Activated CD8-positive, alpha-beta T cell treated with anti-CD3 and anti-CD28 coated beads for 36 hours (primary cell): ENCODE results near the gene MYO1D. TPM values are rescaled to one million over a fixed set of nuclear protein-coding genes. Genes with fewer than 3 reads are reported as not detected.

Experiments used
- ATAC-seq: fragments of 200-7000 bp; cut with Tn5 transposase; one replicate; pipeline ENCODE4 v1.10.0; 2021; ENCODE audit warnings: mild to moderate bottlenecking, moderate library complexity
- CTCF ChIA-PET: fragments of 350-600 bp; sonication (Branson Sonifier 250); formaldehyde crosslinking; loops from one replicate; lab custom pipeline; 2021; ENCODE audit warnings: antibody characterized with exemption; lab: Charles Lee
- POLR2A ChIA-PET: fragments of 350-600 bp; sonication (Branson Sonifier 250); formaldehyde crosslinking; loops from one replicate; lab custom pipeline; 2021; ENCODE audit warnings: antibody characterized with exemption; lab: Charles Lee
- DNase-seq: peaks from one replicate; pipeline ENCODE4 v3.0.0-alpha.2; 2020
- H3K27ac Mint-ChIP-seq: one replicate; pipeline ENCODE4 v1.8.0; 2021; ENCODE audit warnings: mild to moderate bottlenecking, mixed read lengths
- H3K27me3 Mint-ChIP-seq: one replicate; pipeline ENCODE4 v1.8.0; 2021; ENCODE audit warnings: mixed read lengths
- H3K36me3 Mint-ChIP-seq: one replicate; pipeline ENCODE4 v1.8.0; 2021; ENCODE audit warnings: low read depth, mixed read lengths
- H3K4me1 Mint-ChIP-seq: one replicate; pipeline ENCODE4 v1.8.0; 2021; ENCODE audit warnings: low read depth, mixed read lengths
- H3K4me3 Mint-ChIP-seq: one replicate; pipeline ENCODE4 v1.8.0; 2021; ENCODE audit warnings: mild to moderate bottlenecking, moderate library complexity, mixed read lengths
- H3K9me3 Mint-ChIP-seq: one replicate; pipeline ENCODE4 v1.8.0; 2021; ENCODE audit warnings: mixed read lengths
- CTCF ChIP-seq: fragments of 200-600 bp; IDR thresholded peaks from one replicate; pipeline ENCODE4 v1.8.0; 2022; ENCODE audit warnings: antibody characterized with exemption, mild to moderate bottlenecking
- intact Hi-C: fragments of 100-400 bp; cut with micrococcal nuclease; formaldehyde crosslinking; loops from one replicate; pipeline ENCODE4 v1.10.0; 2022
- total RNA-seq, 2 experiments: library from RNA; stranded (reverse); gene quantifications; one replicate each; pipeline ENCODE4 v1.2.3, GENCODE V29; 2021

The MYO1D gene
- total RNA-seq, 2 experiments from 2014 or later = 8.3 to 9.2 TPM

GRCh38 chr17:32819035-32819434 is 57.9 kb downstream of the MYO1D start:
- H3K27me3 Mint-ChIP-seq = peaks cover 15% of the 10 kb centered on the region
- no peaks in the 10 kb centered on the region for H3K36me3 Mint-ChIP-seq
- H3K4me1 Mint-ChIP-seq = peaks cover 3% of the 10 kb centered on the region
- H3K27ac Mint-ChIP-seq = no peak overlapping the region
- DNase-seq (no peak), ATAC-seq (no peak)
- H3K9me3 Mint-ChIP-seq = no peaks in the 10 kb centered on the region
- no peak for TF ChIP-seq CTCF
- CTCF ChIA-PET = no interaction called here
- no peak overlapping the region for H3K4me3 Mint-ChIP-seq
- intact Hi-C loops = no loop called here
- POLR2A ChIA-PET = no interaction called here

- Mint-ChIP-seq H3K4me1 (peaks cover 3% of the 10 kb centered on the region), H3K9me3 (no peaks in the 10 kb centered on the region), H3K27ac (no peak overlapping the region), H3K27me3 (peaks cover 3% of the 10 kb centered on the region), H3K4me3 (no peak overlapping the region), H3K36me3 (no peaks in the 10 kb centered on the region)
- ChIA-PET CTCF (interaction anchor here (0.9 kb wide), 1 partner anchor 62 kb away, joined by 3 read pairs; the partner anchor contains the start of gene MYO1D), POLR2A (no interaction called here)
- no peak for DNase-seq
- no peak for TF ChIP-seq CTCF
- intact Hi-C loops = no loop called here
- ATAC-seq = no peak
Measured at GRCh38 chr17:32815460-32815859, 61.5 kb downstream of the MYO1D start.

- Mint-ChIP-seq H3K27ac (no peak overlapping the region), H3K4me3 (no peak overlapping the region), H3K4me1 (peaks cover 6% of the 10 kb centered on the region), H3K9me3 (no peaks in the 10 kb centered on the region), H3K27me3 (no peaks in the 10 kb centered on the region), H3K36me3 (no peaks in the 10 kb centered on the region)
- intact Hi-C loops = no loop called here
- TF ChIP-seq CTCF = no peak
- no peak for ATAC-seq
- DNase-seq = no peak
- ChIA-PET CTCF (no interaction called here), POLR2A (no interaction called here)
Measured at GRCh38 chr17:32814836-32815235, 62.1 kb downstream of the MYO1D start.

GRCh38 chr17:32813021-32813420 is 63.9 kb downstream of the MYO1D start:
- ChIA-PET POLR2A (no interaction called here), CTCF (interaction anchor here (1.3 kb wide), 1 partner anchor 64 kb away, joined by 4 read pairs; the partner anchor contains the start of gene MYO1D)
- Mint-ChIP-seq H3K36me3 (no peaks in the 10 kb centered on the region), H3K4me1 (peaks cover 7% of the 10 kb centered on the region), H3K27ac (no peak overlapping the region), H3K27me3 (no peaks in the 10 kb centered on the region), H3K9me3 (no peaks in the 10 kb centered on the region), H3K4me3 (no peak overlapping the region)
- no peak for DNase-seq
- intact Hi-C loops = no loop called here
- no peak for TF ChIP-seq CTCF
- no peak for ATAC-seq

- intact Hi-C loops = no loop called here
- Mint-ChIP-seq H3K36me3 (no peaks in the 10 kb centered on the region), H3K4me3 (no peak overlapping the region), H3K27ac (no peak overlapping the region), H3K4me1 (peaks cover 7% of the 10 kb centered on the region), H3K9me3 (no peaks in the 10 kb centered on the region), H3K27me3 (no peaks in the 10 kb centered on the region)
- no peak for TF ChIP-seq CTCF
- no peak for DNase-seq
- CTCF ChIA-PET = no interaction called here
- POLR2A ChIA-PET = no interaction called here
- ATAC-seq = no peak
Measured at GRCh38 chr17:32810690-32811089, 66.2 kb downstream of the MYO1D start.
